IMR-90 (cell line): ENCODE data around the gene SPCS2. TPM values are rescaled to one million over a fixed set of nuclear protein-coding genes. Genes with fewer than 3 reads are reported as not detected.

Source experiments
- ATAC-seq: fragments of 200-7000 bp; cut with Tn5 transposase; 2 replicates; pipeline ENCODE4 v1.9.1; 2020; ENCODE audit warnings: low read depth, mild to moderate bottlenecking, moderate library complexity
- BruUV-seq: library from RNA; stranded (reverse); fragments of 400-500 nt; replicated peaks from 2 replicates; lab custom pipeline; 2021; lab: Mats Ljungman, UMichigan
- CTCF ChIA-PET: fragments of 300-600 bp; formaldehyde crosslinking; extraction: SDS; loops from one replicate; lab custom pipeline; 2021; ENCODE audit warnings: antibody characterized with exemption; lab: Yijun Ruan, JAX
- POLR2A ChIA-PET: fragments of 300-600 bp; sonication (Branson Sonifier 250); formaldehyde crosslinking; loops from one replicate; lab custom pipeline; 2022; ENCODE audit warnings: antibody characterized with exemption; ENCODE audit not compliant: unreplicated experiment; lab: Charles Lee
- DNase-seq: peaks from one replicate; pipeline ENCODE4 v3.0.0; 2013
- H2AFZ ChIP-seq: replicated peaks from 2 replicates; pipeline ENCODE3; 2013; ENCODE audit warnings: low read length, mild to moderate bottlenecking; ENCODE audit not compliant: poor library complexity
- H2AK5ac ChIP-seq: 2 replicates; pipeline ENCODE4 v1.6.1; 2013; ENCODE audit warnings: low read depth, low read length, inconsistent platforms
- H2AK9ac ChIP-seq: replicated peaks from 2 replicates; pipeline ENCODE3; 2013; ENCODE audit warnings: mild to moderate bottlenecking, low read depth, low read length, moderate library complexity; ENCODE audit not compliant: poor library complexity
- H2BK120ac ChIP-seq: 2 replicates; pipeline ENCODE4 v1.6.1; 2013; ENCODE audit warnings: low read depth, low read length, inconsistent platforms
- H2BK15ac ChIP-seq: 3 replicates; pipeline ENCODE4 v1.6.1; 2013; ENCODE audit warnings: low read depth, low read length, inconsistent platforms
- H2BK20ac ChIP-seq: 2 replicates; pipeline ENCODE4 v1.6.1; 2013; ENCODE audit warnings: low read depth, mild to moderate bottlenecking, inconsistent platforms, low read length, moderate library complexity
- H2BK5ac ChIP-seq: 2 replicates; pipeline ENCODE4 v1.6.1; 2013; ENCODE audit warnings: mild to moderate bottlenecking, low read depth, low read length, inconsistent platforms; ENCODE audit not compliant: poor library complexity, severe bottlenecking
- H3K14ac ChIP-seq: replicated peaks from 2 replicates; pipeline ENCODE4 v1.6.1; 2013; ENCODE audit warnings: low read depth, low read length, inconsistent platforms
- H3K18ac ChIP-seq: 2 replicates; pipeline ENCODE4 v1.6.1; 2013; ENCODE audit warnings: low read depth, low read length, control low read depth
- H3K23ac ChIP-seq: 2 replicates; pipeline ENCODE4 v1.6.1; 2013; ENCODE audit warnings: low read depth, low read length, inconsistent platforms
- H3K27ac ChIP-seq: 2 replicates; pipeline ENCODE4 v1.5.1; 2013; ENCODE audit warnings: mild to moderate bottlenecking, control low read depth, low read length; ENCODE audit not compliant: insufficient read depth
- H3K27me3 ChIP-seq: 2 replicates; pipeline ENCODE4 v1.6.1; 2013; ENCODE audit warnings: low read length; ENCODE audit not compliant: control insufficient read depth, insufficient read depth
- H3K36me3 ChIP-seq: 2 replicates; pipeline ENCODE4 v1.6.1; 2013; ENCODE audit warnings: low read length, mixed read lengths; ENCODE audit not compliant: control insufficient read depth, insufficient read depth
- H3K4ac ChIP-seq: 2 replicates; pipeline ENCODE4 v1.6.1; 2013; ENCODE audit warnings: low read depth, low read length, inconsistent platforms
- H3K4me1 ChIP-seq: 2 replicates; pipeline ENCODE4 v1.6.1; 2013; ENCODE audit warnings: low read length, mixed read lengths; ENCODE audit not compliant: control insufficient read depth, insufficient read depth
- H3K4me2 ChIP-seq: 2 replicates; pipeline ENCODE4 v1.6.1; 2013; ENCODE audit warnings: low read depth, mild to moderate bottlenecking, control low read depth, low read length, moderate library complexity
- H3K4me3 ChIP-seq: 2 replicates; pipeline ENCODE4 v1.5.1; 2013; ENCODE audit warnings: low read depth, mild to moderate bottlenecking, control low read depth, low read length, moderate library complexity; ENCODE audit not compliant: insufficient read depth
- H3K56ac ChIP-seq: 2 replicates; pipeline ENCODE4 v1.6.1; 2013; ENCODE audit warnings: low read length, inconsistent platforms; ENCODE audit not compliant: insufficient read depth; ENCODE audit errors: extremely low read depth
- H3K79me1 ChIP-seq, 2 experiments: 2 replicates each; pipeline ENCODE4 v1.6.1; 2013; ENCODE audit warnings: low read length in 2 of 2, inconsistent platforms in 1 of 2, low read depth in 1 of 2
- H3K9ac ChIP-seq: 2 replicates; pipeline ENCODE4 v1.6.1; 2013; ENCODE audit warnings: low read depth, low read length, control low read depth
- H3K9me1 ChIP-seq: 2 replicates; pipeline ENCODE4 v1.6.1; 2013; ENCODE audit warnings: low read length, inconsistent platforms; ENCODE audit not compliant: insufficient read depth
- H3K9me3 ChIP-seq: 2 replicates; pipeline ENCODE4 v1.6.1; 2013; ENCODE audit warnings: low read length; ENCODE audit not compliant: control insufficient read depth, insufficient read depth
- H4K20me1 ChIP-seq: 2 replicates; pipeline ENCODE4 v1.6.1; 2013; ENCODE audit warnings: low read length, inconsistent platforms; ENCODE audit not compliant: insufficient read depth
- H4K5ac ChIP-seq: 2 replicates; pipeline ENCODE4 v1.6.1; 2013; ENCODE audit warnings: mild to moderate bottlenecking, low read depth, low read length, control low read depth
- H4K8ac ChIP-seq, 2 experiments: 2 replicates each; pipeline ENCODE4 v1.6.1; 2013; ENCODE audit warnings: low read depth in 2 of 2, low read length in 2 of 2, control low read depth in 1 of 2, inconsistent platforms in 1 of 2
- H4K91ac ChIP-seq: 2 replicates; pipeline ENCODE4 v1.6.1; 2013; ENCODE audit warnings: low read depth, low read length, inconsistent platforms; ENCODE audit not compliant: insufficient read depth
- CEBPB ChIP-seq: IDR thresholded peaks from 2 replicates; pipeline ENCODE4 v1.6.1; 2012; ENCODE audit warnings: low read depth, low read length, improper control_type of control experiment
- WGBS, 2 experiments: methylation state at CpG; one replicate each; pipeline versions ENCODE4 v1.1.5 to v1.1.7; 2013; ENCODE audit warnings: missing lambda C conversion rate in 2 of 2; ENCODE audit not compliant: insufficient read length in 1 of 2; ENCODE audit errors: extremely low coverage in 2 of 2; 5-methylcytosine and 5-hydroxymethylcytosine counted together
- dilution Hi-C: fragments of 300-500 bp; cut with HindIII; formaldehyde crosslinking; loops from one replicate; pipeline ENCODE4 v1.14.3; 2018; ENCODE audit warnings: low sequenced_read_pairs; ENCODE audit not compliant: unreplicated experiment
- in situ Hi-C: fragments of 300-500 bp; cut with MboI; formaldehyde crosslinking; loops from 3 replicates; pipeline ENCODE4 v1.14.3; 2019; ENCODE audit warnings: low sequenced_read_pairs, inconsistent platforms, mixed read lengths
- intact Hi-C: fragments of 100-400 bp; cut with micrococcal nuclease; formaldehyde crosslinking; loops from 2 replicates; pipeline ENCODE4 v1.10.0; 2022
- polyA plus RNA-seq, 3 experiments: library from polyadenylated mRNA; depleted of rRNA; stranded (reverse); fragments of >200 nt; gene quantifications; 2 replicates each; pipeline ENCODE4 v1.2.3, GENCODE V29; 2012; ENCODE audit warnings: low replicate concordance in 1 of 3
- total RNA-seq: library from RNA; depleted of rRNA; stranded (reverse); fragments of >200 nt; gene quantifications from 2 replicates; pipeline ENCODE4 v1.2.3, GENCODE V29; 2012

SPCS2 gene
- total and polyA plus RNA-seq, 2 of the 4 experiments (the other 2 are of a cell fraction), result 15.4 to 76.0 TPM

- Histone ChIP-seq H3K18ac (no peak overlapping the region), H3K9me3 (no peaks in the 10 kb centered on the region), H3K27me3 (no peaks in the 10 kb centered on the region), H4K5ac (no peak overlapping the region), H3K79me1 (no peaks in the 10 kb centered on the region; a peak in 1 of 4 replicates), H2AFZ (no peak overlapping the region), H4K8ac (no peak overlapping the region), H3K4ac (no peak overlapping the region), H4K20me1 (no peaks in the 10 kb centered on the region), H2BK20ac (no peak overlapping the region), H3K23ac (no peak overlapping the region), H3K14ac (no peak overlapping the region), H2AK9ac (no peak overlapping the region), H3K9me1 (peaks cover 5% of the 10 kb centered on the region; the same call in 1 of the 2 replicates), H3K4me3 (no peak overlapping the region), H4K91ac (no peak overlapping the region), H2BK15ac (no peak overlapping the region), H3K9ac (no peak overlapping the region), H2BK120ac (no peak overlapping the region), H2BK5ac (no peak overlapping the region), H2AK5ac (no peak overlapping the region), H3K4me2 (no peak overlapping the region), H3K4me1 (no peaks in the 10 kb centered on the region), H3K36me3 (peaks cover 15% of the 10 kb centered on the region), H3K27ac (no peak overlapping the region), H3K56ac (no peak overlapping the region)
- DNase-seq, result no peak
- ChIA-PET CTCF (no interaction called here), POLR2A (no interaction called here)
- in situ Hi-C loops (no loop called here), intact Hi-C loops (no loop called here), dilution Hi-C loops (no loop called here)
- TF ChIP-seq CEBPB, result no peak
- no peak for ATAC-seq
- no CpG with 5 or more reads among the region's 1 CpG for WGBS, 2 experiments
- BruUV-seq, result no TSS peak
Measured at GRCh38 chr11:75004215-75004614, 55.1 kb downstream of the SPCS2 start.
